GM18507 (cell line): ENCODE results near the gene PSMD3.

Experiments used
- DNase-seq: peaks from one replicate; pipeline ENCODE4 v3.0.0; 2011; ENCODE audit warnings: low read depth; ENCODE audit not compliant: insufficient read length; ENCODE audit errors: extremely low spot score
- FAIRE-seq: peaks from 2 replicates; lab custom pipeline; 2011; peaks lifted over from hg19 to GRCh38; lab: Jason Lieb, UNC

PSMD3 gene

DNA sequence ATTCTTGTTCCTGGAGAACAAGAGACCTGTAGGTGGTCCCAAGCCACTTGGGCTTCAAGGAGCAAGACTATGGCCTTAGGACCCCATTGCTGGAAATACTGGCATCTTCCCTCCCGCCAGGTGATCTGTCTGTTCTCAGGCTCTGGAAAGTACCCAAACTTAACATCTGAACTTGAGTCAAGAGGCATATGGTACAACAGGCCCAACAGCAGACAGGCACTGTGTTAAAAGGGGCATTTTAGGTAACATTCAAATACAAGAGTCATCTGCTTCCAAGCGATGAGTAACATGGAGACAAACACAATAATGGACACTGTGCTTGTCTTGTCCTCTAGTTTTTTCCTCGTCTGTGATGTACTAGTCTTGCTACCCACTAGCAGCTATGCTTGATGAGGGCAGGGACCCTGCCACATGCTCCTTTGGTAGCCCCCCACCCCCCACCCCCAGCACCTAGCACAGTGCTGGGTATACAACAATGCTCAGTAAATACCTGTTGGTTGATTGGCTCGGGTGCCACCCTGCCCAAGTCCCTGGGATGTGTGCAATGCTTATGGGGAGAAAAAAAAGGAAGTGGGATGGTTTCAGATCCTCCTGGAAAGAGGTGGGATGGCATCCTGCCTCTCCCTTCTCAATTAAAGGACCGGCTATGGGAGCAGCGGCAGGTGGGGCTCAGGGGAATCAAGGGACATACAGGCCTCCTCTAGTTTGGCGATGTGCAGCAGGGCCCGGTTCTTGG is 54.0 kb downstream of the PSMD3 start:
- FAIRE-seq (no peak), DNase-seq (no peak)

DNA sequence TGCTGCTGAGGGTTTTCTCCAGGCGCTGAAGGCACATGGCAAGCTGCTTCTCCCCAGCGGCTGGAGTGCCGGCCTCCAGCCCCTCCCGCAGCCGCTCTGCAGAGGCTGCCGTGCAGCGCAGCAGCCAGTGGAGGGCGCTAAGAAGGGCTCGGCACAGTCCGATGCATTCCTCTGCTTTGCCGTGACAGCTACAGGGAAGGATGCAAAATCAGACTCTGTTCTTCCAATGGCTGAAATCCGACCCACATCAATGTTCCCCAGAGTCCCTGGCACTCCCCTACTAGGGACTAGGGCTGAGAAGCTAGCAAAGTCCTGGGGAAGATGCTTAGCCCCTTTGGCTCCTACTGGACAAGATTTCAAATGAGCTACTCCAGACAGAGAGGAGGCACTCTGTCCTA is 54.6 kb downstream of the PSMD3 start:
- no peak for FAIRE-seq
- DNase-seq = no peak

- no peak for DNase-seq
- FAIRE-seq = no peak
Measured at GRCh38 chr17:40038882-40039513, 58.4 kb downstream of the PSMD3 start.

DNA sequence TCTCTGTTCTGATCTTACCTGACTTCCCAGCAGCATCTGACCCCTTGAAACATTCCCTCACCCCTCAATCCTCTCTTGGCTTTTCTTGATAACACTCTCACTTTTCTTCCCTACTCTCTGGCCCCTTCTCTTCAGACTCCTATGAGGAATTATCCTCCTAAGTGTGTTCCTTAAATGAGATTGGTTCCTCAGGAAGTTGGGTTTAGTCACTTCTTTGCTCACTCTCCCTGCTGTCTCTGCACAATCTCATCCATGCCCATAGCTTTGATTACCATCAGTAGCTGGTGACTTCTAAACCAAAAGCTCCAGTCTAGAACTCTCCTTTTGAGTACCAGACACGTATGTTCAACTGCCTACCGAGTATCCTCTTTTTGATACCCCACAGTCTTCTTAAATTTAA is 60.6 kb downstream of the PSMD3 start:
- no peak for DNase-seq
- FAIRE-seq = no peak
